Measurements from ENCODE around the gene IBTK.

IBTK gene

GRCh38 chr6:82196161-82196560 lies 51.4 kb downstream of the IBTK start:
- H3K27ac ChIP-seq: no peak overlapping the region
- no peak for TF ChIP-seq ZFX (IDR thresholded peaks at IDR 0.05)
- TF ChIP-seq CTCF (conservative IDR thresholded peaks at IDR 0.05): no peak

GRCh38 chr6:82195619-82196018 lies 51.9 kb downstream of the IBTK start:
- TF ChIP-seq CTCF (conservative IDR thresholded peaks at IDR 0.05) (no peak), ZFX (IDR thresholded peaks at IDR 0.05) (no peak)
- H3K27ac ChIP-seq: no peak overlapping the region

GRCh38 chr6:82185948-82186535 lies 61.5 kb downstream of the IBTK start:
- TF ChIP-seq ZFX (IDR thresholded peaks at IDR 0.05) (no peak), CTCF (conservative IDR thresholded peaks at IDR 0.05) (no peak)
- no peak overlapping the region for H3K27ac ChIP-seq

GRCh38 chr6:82183642-82184282 lies 63.8 kb downstream of the IBTK start:
- no peak overlapping the region for H3K27ac ChIP-seq
- TF ChIP-seq CTCF (conservative IDR thresholded peaks at IDR 0.05): no peak
- no peak for TF ChIP-seq ZFX (IDR thresholded peaks at IDR 0.05)

- TF ChIP-seq ZFX (IDR thresholded peaks at IDR 0.05): no peak
- no peak overlapping the region for H3K27ac ChIP-seq
Observed at GRCh38 chr6:82182756-82183155, 64.8 kb downstream of the IBTK start.

- TF ChIP-seq CTCF (conservative IDR thresholded peaks at IDR 0.05) (no peak), ZFX (IDR thresholded peaks at IDR 0.05) (no peak)
- H3K27ac ChIP-seq: no peak overlapping the region
Observed at GRCh38 chr6:82179415-82179814, 68.1 kb downstream of the IBTK start.

- no peak for TF ChIP-seq CTCF (conservative IDR thresholded peaks at IDR 0.05)
- TF ChIP-seq ZFX (IDR thresholded peaks at IDR 0.05): no peak
- no peak overlapping the region for H3K27ac ChIP-seq
Observed at GRCh38 chr6:82178759-82179112, 68.8 kb downstream of the IBTK start.

All from C4-2B (cell line).